OCI-LY7 (cell line): Measurements from ENCODE around the gene FYN. TPM values are rescaled to one million over a fixed set of nuclear protein-coding genes. Genes with fewer than 3 reads are reported as not detected.

Experiments
- BruUV-seq: library from RNA; stranded (reverse); fragments of 400-500 nt; replicated peaks from 2 replicates; lab custom pipeline; 2021; lab: Mats Ljungman, UMichigan
- CTCF ChIA-PET: fragments of 300-600 bp; sonication (Branson Sonifier 250); formaldehyde crosslinking; loops from one replicate; lab custom pipeline; 2022; ENCODE audit warnings: antibody characterized with exemption; ENCODE audit not compliant: unreplicated experiment; lab: Charles Lee
- POLR2A ChIA-PET: fragments of 300-600 bp; sonication (Branson Sonifier 250); formaldehyde crosslinking; loops from one replicate; lab custom pipeline; 2022; ENCODE audit warnings: antibody characterized with exemption; lab: Charles Lee
- DNase-seq: peaks from one replicate; pipeline ENCODE4 v3.0.0-alpha.2; 2015; ENCODE audit warnings: low spot score
- H2AFZ ChIP-seq: fragments of 200-600 bp; sonication (generic), shearing (Covaris generic); 2 replicates; pipeline ENCODE4 v1.6.1; 2014; ENCODE audit warnings: mild to moderate bottlenecking, antibody characterized with exemption, low read length, moderate library complexity
- H3K27ac ChIP-seq: fragments of 200-600 bp; sonication (generic); 2 replicates; pipeline ENCODE4 v1.5.1; 2014; ENCODE audit warnings: mixed run types, low read depth, mild to moderate bottlenecking, moderate library complexity, low read length, inconsistent platforms; ENCODE audit not compliant: poor library complexity, severe bottlenecking
- H3K36me3 ChIP-seq: fragments of 200-600 bp; sonication (generic); 2 replicates; pipeline ENCODE4 v1.6.1; 2014; ENCODE audit warnings: mild to moderate bottlenecking, antibody characterized with exemption, low read length, moderate library complexity, mixed read lengths; ENCODE audit not compliant: insufficient read depth
- H3K4me1 ChIP-seq: fragments of 200-600 bp; sonication (generic); 2 replicates; pipeline ENCODE4 v1.5.1; 2014; ENCODE audit warnings: mild to moderate bottlenecking, low read length; ENCODE audit not compliant: insufficient read depth, poor library complexity, severe bottlenecking
- H3K4me2 ChIP-seq: fragments of 200-600 bp; sonication (generic); 2 replicates; pipeline ENCODE4 v1.6.1; 2014; ENCODE audit warnings: mild to moderate bottlenecking, low read length
- H3K4me3 ChIP-seq: fragments of 200-600 bp; sonication (generic); 2 replicates; pipeline ENCODE4 v1.5.1; 2014; ENCODE audit warnings: mild to moderate bottlenecking, low read depth, low read length; ENCODE audit not compliant: poor library complexity, severe bottlenecking
- H3K79me2 ChIP-seq: fragments of 200-600 bp; sonication (generic); 2 replicates; pipeline ENCODE4 v1.6.1; 2016; ENCODE audit warnings: low read depth, mild to moderate bottlenecking, low read length, moderate library complexity, mixed read lengths; ENCODE audit not compliant: insufficient read depth
- H3K9me2 ChIP-seq: fragments of 200-600 bp; sonication (generic); 2 replicates; pipeline ENCODE4 v1.6.1; 2016; ENCODE audit warnings: mild to moderate bottlenecking, low read length, mixed read lengths; ENCODE audit not compliant: insufficient read depth
- H3K9me3 ChIP-seq: fragments of 200-600 bp; sonication (generic); 2 replicates; pipeline ENCODE4 v1.6.1; 2014; ENCODE audit warnings: mild to moderate bottlenecking, mixed run types, low read length, mixed read lengths
- H4K20me1 ChIP-seq: fragments of 200-600 bp; sonication (generic); 2 replicates; pipeline ENCODE4 v1.6.1; 2014; ENCODE audit warnings: mild to moderate bottlenecking, antibody characterized with exemption, low read length, moderate library complexity, mixed read lengths; ENCODE audit not compliant: insufficient read depth
- CTCF ChIP-seq: fragments of 200-600 bp; sonication (generic); conservative IDR thresholded peaks from 2 replicates; pipeline ENCODE4 v1.5.1; 2014; ENCODE audit warnings: mild to moderate bottlenecking, antibody characterized with exemption, low read length, moderate library complexity, mixed read lengths
- EZH2phosphoT487 ChIP-seq: fragments of 200-600 bp; sonication (generic); IDR thresholded peaks from 2 replicates; pipeline ENCODE4 v1.6.1; 2018; ENCODE audit warnings: low read depth, borderline replicate concordance, mild to moderate bottlenecking, mixed run types, antibody characterized with exemption, low read length, moderate library complexity, mixed read lengths
- intact Hi-C: fragments of 100-400 bp; cut with micrococcal nuclease; formaldehyde crosslinking; loops from one replicate; pipeline ENCODE4 v1.10.0; 2022; ENCODE audit not compliant: unreplicated experiment
- total RNA-seq, 2 experiments: library from RNA; depleted of rRNA in 1 of 2; stranded (reverse); fragments of >200 nt in 1 of 2; shearing (Covaris generic) in 1 of 2; gene quantifications; 2 replicates each; pipeline ENCODE4 v1.2.3, GENCODE V29; 2014 to 2022

The FYN gene
- total RNA-seq, 2 experiments from 2014 or later: 57.3 to 92.9 TPM

DNA sequence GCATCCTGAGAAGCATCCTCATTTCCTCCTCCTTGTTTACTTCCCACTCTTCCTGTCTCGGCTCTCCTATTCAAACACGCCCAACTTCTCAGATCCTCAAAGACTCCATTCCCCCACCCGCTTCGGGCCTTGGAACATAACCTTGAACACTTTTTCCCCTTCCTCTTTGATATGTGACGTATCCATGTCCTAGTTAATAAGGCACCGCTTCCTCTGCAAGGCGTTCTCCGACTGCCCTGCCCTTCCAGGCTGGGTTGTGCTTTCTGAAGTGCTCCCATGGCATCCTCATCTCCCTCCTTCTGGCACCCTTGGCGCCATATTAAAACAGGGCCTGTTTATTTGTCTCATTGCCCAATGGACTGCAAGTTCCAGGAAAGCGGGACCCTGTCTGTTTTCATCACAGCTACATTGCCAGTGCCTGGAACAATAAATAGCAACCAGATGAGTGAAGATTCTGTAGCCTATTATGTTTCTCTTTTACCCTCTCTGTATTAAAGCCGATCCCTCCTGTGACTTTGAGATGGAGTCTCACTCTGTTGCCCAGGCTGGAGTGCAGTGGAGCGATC, 152.2 kb downstream of the FYN start:
- Histone ChIP-seq H3K36me3 (peaks cover 12% of the 10 kb centered on the region; the same call in 1 of the 2 replicates), H2AFZ (no peak overlapping the region), H3K27ac (no peak overlapping the region), H4K20me1 (peaks cover 5% of the 10 kb centered on the region; the same call in 1 of the 2 replicates), H3K4me1 (peaks cover 38% of the 10 kb centered on the region), H3K79me2 (no peaks in the 10 kb centered on the region), H3K9me2 (no peaks in the 10 kb centered on the region), H3K4me2 (no peak overlapping the region), H3K4me3 (no peak overlapping the region), H3K9me3 (no peaks in the 10 kb centered on the region)
- DNase-seq: no peak
- POLR2A ChIA-PET: interaction anchor here (0.5 kb wide), 1 partner anchor 1644 kb away, joined by 3 read pairs; no protein-coding TSS in a partner anchor
- intact Hi-C loops: loop anchor here (5.0 kb wide), 1 partner anchor 41 kb away; no protein-coding TSS in a partner anchor
- no TSS peak for BruUV-seq
- CTCF ChIA-PET: no interaction called here
- TF ChIP-seq CTCF: no peak

DNA sequence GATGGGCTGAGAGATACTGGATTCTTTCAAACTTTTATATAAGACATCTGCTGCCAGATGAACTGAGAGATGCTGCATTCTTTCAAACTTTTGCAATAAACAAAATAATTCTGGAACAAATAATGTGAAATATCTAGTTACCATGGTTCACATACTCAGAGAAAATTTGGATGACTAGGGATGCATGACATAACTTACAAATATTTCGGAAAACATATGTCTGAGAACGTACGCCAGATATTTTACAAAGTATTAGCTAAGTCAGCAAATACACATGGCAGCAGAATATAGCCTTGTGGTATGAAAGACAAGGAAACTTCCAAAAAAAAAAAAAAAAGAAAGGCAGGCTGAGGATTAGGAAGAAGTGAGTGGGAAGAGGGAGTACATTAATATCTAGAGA, 154.3 kb downstream of the FYN start:
- BruUV-seq: no TSS peak
- Histone ChIP-seq H3K4me3 (no peak overlapping the region), H3K36me3 (peaks cover 12% of the 10 kb centered on the region; the same call in 1 of the 2 replicates), H3K9me2 (no peaks in the 10 kb centered on the region), H2AFZ (no peak overlapping the region), H4K20me1 (peaks cover 1% of the 10 kb centered on the region; the same call in 1 of the 2 replicates), H3K9me3 (no peaks in the 10 kb centered on the region), H3K4me2 (no peak overlapping the region), H3K4me1 (peaks cover 20% of the 10 kb centered on the region), H3K27ac (no peak overlapping the region), H3K79me2 (no peaks in the 10 kb centered on the region)
- ChIA-PET POLR2A (interaction anchor here (0.7 kb wide), 1 partner anchor 88 kb away, joined by 3 read pairs; no protein-coding TSS in a partner anchor), CTCF (interaction anchor here (0.6 kb wide), 1 partner anchor 710 kb away, joined by 3 read pairs; no protein-coding TSS in a partner anchor)
- intact Hi-C loops: no loop called here
- DNase-seq: no peak
- no peak for TF ChIP-seq CTCF

DNA sequence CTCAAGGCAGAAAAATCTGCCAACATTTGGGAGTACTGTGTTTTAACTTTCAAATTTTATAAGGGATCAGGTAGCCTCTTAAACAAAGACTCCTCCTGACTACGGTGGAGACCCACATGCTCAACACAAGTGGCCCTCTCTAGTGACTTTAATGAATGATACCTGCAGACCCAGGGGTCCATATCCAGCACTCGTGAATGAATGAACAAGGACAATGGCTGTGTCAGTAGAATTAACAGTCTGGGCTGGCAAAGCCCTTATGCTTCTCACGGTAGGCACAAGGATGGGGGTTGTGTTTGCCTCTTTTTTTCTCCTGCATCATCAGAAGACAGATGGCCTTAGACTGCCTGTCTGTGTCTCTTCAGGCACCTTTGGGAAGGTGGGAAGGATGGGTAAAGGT, 154.9 kb downstream of the FYN start:
- intact Hi-C loops: no loop called here
- POLR2A ChIA-PET: no interaction called here
- H3K27ac ChIP-seq: no peak overlapping the region
- TF ChIP-seq EZH2phosphoT487 (no peak), CTCF (no peak)
- BruUV-seq: no TSS peak
- peaks cover 14% of the 10 kb centered on the region for H3K4me1 ChIP-seq
- H3K9me2 ChIP-seq: no peaks in the 10 kb centered on the region
- H2AFZ ChIP-seq: no peak overlapping the region
- H3K4me3 ChIP-seq: no peak overlapping the region
- no peak overlapping the region for H3K4me2 ChIP-seq
- DNase-seq: no peak
- H4K20me1 ChIP-seq: no peaks in the 10 kb centered on the region
- H3K36me3 ChIP-seq: peaks cover 12% of the 10 kb centered on the region; the same call in 1 of the 2 replicates
- CTCF ChIA-PET: no interaction called here
- no peaks in the 10 kb centered on the region for H3K79me2 ChIP-seq
- H3K9me3 ChIP-seq: no peaks in the 10 kb centered on the region
